ENCODE measurements around the gene TXNDC2.

The TXNDC2 gene

DNA sequence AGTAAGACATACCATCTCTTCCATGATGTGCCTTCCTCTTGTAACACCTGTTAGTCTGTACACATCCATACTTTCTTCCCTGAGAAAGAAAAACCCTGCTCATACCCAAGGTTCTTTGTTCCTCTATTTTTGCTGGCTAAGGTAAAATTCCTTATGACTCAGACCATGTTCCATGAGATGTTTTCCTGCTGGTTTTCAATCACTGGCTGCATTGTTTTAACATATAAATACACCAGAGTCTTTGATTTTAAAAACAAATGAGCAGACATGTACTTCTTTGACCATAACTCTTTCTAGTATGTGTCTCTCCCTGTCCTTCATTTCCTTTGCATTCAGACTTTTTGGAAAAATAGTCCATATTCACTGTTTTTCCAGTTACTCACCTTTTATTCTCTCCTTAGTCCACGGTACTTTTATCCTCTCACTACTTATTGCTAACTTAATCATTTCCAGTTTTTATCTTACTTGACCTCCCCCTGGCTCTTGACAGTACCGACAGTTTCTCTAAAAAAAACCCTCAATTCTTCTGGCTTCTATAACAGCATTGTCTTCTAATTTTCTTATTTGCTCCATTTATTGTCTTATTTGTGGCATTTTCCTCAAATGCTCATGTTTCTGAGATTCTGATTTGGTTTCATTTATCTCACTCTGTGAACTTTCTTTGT lies 32.4 kb downstream of the TXNDC2 start:
- FAIRE-seq, result no peak
- no peak for DNase-seq (ENCODE audit: insufficient read length, low spot score)
- TF ChIP-seq, protein P1, sequence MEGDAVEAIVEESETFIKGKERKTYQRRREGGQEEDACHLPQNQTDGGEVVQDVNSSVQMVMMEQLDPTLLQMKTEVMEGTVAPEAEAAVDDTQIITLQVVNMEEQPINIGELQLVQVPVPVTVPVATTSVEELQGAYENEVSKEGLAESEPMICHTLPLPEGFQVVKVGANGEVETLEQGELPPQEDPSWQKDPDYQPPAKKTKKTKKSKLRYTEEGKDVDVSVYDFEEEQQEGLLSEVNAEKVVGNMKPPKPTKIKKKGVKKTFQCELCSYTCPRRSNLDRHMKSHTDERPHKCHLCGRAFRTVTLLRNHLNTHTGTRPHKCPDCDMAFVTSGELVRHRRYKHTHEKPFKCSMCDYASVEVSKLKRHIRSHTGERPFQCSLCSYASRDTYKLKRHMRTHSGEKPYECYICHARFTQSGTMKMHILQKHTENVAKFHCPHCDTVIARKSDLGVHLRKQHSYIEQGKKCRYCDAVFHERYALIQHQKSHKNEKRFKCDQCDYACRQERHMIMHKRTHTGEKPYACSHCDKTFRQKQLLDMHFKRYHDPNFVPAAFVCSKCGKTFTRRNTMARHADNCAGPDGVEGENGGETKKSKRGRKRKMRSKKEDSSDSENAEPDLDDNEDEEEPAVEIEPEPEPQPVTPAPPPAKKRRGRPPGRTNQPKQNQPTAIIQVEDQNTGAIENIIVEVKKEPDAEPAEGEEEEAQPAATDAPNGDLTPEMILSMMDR (IDR thresholded peaks at IDR 0.05; ENCODE audit: insufficient read depth, missing control alignments), result no peak

DNA sequence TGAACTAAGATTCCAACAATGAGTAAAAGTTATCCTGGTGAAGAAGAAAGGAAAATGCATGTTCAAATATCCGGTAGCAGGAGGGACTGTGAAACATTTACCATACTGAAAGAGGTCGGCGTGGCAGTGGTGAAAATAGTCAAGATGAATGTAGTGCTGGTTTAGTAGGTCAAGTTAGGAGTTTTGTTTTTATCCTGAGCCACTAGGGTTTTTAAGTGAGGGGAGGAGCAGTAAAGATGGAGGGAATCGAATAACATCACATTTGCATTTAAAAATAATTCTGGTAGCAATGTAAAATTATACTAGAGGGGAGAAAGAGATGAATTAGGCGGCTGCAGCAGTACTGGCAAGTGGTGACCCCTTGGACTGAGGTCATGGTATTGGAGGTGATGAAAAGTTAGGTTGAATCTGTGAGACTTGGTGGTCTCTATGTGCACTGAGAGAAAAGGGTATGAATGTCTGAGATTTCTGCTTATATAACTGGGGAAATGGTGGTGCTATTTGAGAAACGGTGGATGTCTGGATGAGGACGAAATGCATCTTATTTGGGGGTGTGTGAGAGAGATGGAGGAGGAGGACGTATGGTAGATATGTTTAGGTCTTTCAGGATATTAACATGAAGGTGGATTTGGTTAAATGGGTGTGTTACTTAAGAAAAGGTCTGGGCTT lies 33.9 kb downstream of the TXNDC2 start:
- FAIRE-seq (no peak), DNase-seq (ENCODE audit: insufficient read length, low spot score) (no peak)

DNA sequence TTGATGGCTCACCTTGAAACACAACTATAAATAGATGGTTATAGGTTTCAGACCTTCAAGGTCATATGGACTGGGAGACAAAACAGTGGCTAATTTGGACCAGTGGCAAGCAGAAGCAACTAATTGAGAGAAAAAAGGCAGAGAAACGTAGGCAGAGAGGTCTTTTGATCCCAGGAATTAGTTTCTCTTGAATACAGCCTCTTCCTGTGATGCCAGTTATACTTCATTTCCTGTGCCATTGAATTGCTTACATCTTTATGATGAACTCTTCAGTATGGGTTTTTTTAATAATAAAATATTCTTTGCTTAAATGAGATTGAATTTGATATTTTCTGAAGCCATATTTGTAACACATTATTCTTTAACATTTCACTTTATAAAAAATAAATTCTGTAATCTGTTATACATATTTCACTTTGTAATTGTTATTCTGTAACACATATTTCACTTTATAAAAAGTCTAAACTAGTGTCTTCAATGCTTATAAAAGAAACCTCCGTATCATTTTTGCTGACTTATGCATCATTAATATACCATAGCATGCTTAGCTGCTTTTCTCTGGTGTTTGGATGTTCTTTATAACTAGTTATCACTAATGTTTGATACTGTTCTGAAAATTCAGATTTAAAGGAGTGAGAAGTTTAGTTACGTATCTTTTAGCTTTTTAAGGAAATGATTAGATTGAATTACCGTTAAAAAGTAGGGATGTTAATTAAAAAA lies 37.0 kb downstream of the TXNDC2 start:
- TF ChIP-seq, protein P1 (IDR thresholded peaks at IDR 0.05; ENCODE audit: insufficient read depth, missing control alignments), result no peak
- DNase-seq (ENCODE audit: insufficient read length, low spot score), result no peak
- FAIRE-seq, result no peak

More for the DNA sequence above, 33.9 kb downstream of the TXNDC2 start:
- TF ChIP-seq, protein P1 (IDR thresholded peaks at IDR 0.05; ENCODE audit: insufficient read depth, missing control alignments), result no peak

DNA sequence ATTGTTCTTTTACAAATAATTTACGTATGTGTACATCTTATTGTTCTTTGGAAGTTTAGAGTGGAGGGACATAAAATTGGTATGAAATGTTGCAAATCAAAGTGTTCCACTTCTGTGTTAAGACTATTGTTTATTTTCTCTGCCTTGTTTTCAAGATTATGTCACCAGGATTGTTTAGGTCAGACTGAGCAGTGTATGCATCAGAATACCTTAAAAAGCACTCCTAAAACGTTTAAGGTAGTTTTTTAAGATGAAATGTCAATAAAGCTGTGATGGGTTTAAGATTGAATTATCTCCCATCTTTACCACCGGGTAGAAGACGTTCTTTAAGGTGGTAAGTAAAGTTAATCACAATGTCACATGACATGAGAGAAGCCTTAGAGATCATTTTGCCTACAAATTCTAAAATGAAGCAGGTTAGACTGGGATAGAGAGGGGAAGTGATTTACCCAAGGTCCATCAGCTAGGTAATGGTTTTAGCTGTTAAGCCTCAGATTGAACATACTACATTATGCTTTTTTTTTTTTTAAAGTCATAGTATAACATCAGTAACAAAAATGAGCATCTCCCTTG lies 38.7 kb downstream of the TXNDC2 start:
- TF ChIP-seq, protein P1 (IDR thresholded peaks at IDR 0.05; ENCODE audit: insufficient read depth, missing control alignments), result no peak
- no peak for FAIRE-seq
- DNase-seq (ENCODE audit: insufficient read length, low spot score), result no peak

DNA sequence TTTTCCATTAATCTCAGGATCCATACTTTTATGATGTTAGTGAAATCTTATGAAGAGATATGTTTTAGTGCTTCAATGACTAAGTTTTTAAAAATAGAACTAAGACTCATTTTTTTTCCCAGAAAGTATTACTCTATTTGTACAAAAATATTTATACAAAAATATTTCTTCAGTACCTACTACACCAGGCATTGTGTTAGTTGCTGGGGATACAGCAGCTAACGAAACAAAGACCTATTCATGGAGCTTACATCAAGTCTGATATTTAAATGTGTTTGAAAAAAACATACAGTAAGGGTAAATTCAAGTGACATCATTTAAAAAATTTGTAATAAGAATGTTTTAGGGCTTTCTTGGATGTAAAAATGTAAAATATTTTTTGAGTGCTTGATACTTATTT lies 39.6 kb downstream of the TXNDC2 start:
- no peak for FAIRE-seq
- TF ChIP-seq, protein P1 (IDR thresholded peaks at IDR 0.05; ENCODE audit: insufficient read depth, missing control alignments), result no peak

DNA sequence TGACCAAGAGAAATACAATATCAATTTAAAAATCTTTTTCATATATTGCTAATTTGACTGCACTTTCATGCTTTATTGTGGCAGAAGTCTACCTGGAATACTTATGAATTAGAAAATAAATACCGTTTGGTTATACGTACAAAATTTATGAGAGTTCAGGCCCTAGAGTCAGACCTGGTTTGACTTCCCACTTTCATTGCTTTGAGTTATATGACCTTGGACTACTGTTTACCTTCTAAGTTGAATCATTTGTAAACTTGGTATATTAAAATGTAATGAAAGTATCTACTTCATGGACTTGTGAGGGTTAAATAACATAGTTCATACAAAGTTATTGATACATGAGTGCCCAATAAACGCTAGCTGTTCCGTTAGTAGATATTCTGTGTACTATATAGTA lies 40.0 kb downstream of the TXNDC2 start:
- FAIRE-seq (no peak), DNase-seq (ENCODE audit: insufficient read length, low spot score) (no peak)
- TF ChIP-seq, protein P1 (IDR thresholded peaks at IDR 0.05; ENCODE audit: insufficient read depth, missing control alignments), result no peak

More for the DNA sequence above, 39.6 kb downstream of the TXNDC2 start:
- no peak for DNase-seq (ENCODE audit: insufficient read length, low spot score)

All from D721Med (cell line).